H1 (cell line): Measurements from ENCODE around the gene PKM. TPM values are rescaled to one million over a fixed set of nuclear protein-coding genes. Genes with fewer than 3 reads are reported as not detected.
A peak's percentile ranks its signal among the peaks of the same experiment; 100 is the strongest.

Source experiments
- CTCF ChIA-PET: fragments of 300-600 bp; sonication (Branson Sonifier 250); formaldehyde crosslinking; loops from one replicate; lab custom pipeline; 2021; ENCODE audit not compliant: partially characterized antibody; lab: Charles Lee
- POLR2A ChIA-PET: fragments of 300-600 bp; sonication (Branson Sonifier 250); formaldehyde crosslinking; loops from one replicate; lab custom pipeline; 2021; ENCODE audit warnings: inconsistent platforms; ENCODE audit not compliant: partially characterized antibody; lab: Charles Lee
- DNase-seq, 2 experiments: peaks; one replicate each; pipeline versions ENCODE4 v3.0.0 to v3.0.0-alpha.2; 2010 to 2022; ENCODE audit warnings: low spot score in 2 of 2, low read depth in 1 of 2, mixed read lengths in 1 of 2
- FAIRE-seq: peaks from 2 replicates; lab custom pipeline; 2011; peaks lifted over from hg19 to GRCh38; lab: Jason Lieb, UNC
- H2AFZ ChIP-seq: 2 replicates; pipeline ENCODE4 v1.8.1; 2012; ENCODE audit warnings: low read length, inconsistent platforms
- H2AK5ac ChIP-seq: 2 replicates; pipeline ENCODE4 v1.6.1; 2013; ENCODE audit warnings: low read depth, low read length
- H2BK120ac ChIP-seq: replicated peaks from 2 replicates; pipeline ENCODE3; 2013; ENCODE audit warnings: low read depth, low read length, inconsistent platforms
- H2BK12ac ChIP-seq: 2 replicates; pipeline ENCODE4 v1.6.1; 2013; ENCODE audit warnings: low read depth, low read length
- H2BK15ac ChIP-seq: 2 replicates; pipeline ENCODE4 v1.6.1; 2013; ENCODE audit warnings: low read length
- H2BK20ac ChIP-seq: 2 replicates; pipeline ENCODE4 v1.6.1; 2013; ENCODE audit warnings: low read length
- H2BK5ac ChIP-seq: 2 replicates; pipeline ENCODE4 v1.6.1; 2013; ENCODE audit warnings: low read depth, low read length
- H3K14ac ChIP-seq: 2 replicates; pipeline ENCODE4 v1.6.1; 2013; ENCODE audit warnings: inconsistent platforms; ENCODE audit not compliant: insufficient read length
- H3K18ac ChIP-seq: 2 replicates; pipeline ENCODE4 v1.6.1; 2013; ENCODE audit warnings: low read length; ENCODE audit errors: extremely low read depth
- H3K23ac ChIP-seq: 2 replicates; pipeline ENCODE4 v1.6.1; 2013; ENCODE audit warnings: inconsistent platforms; ENCODE audit not compliant: insufficient read length
- H3K23me2 ChIP-seq: 2 replicates; pipeline ENCODE4 v1.6.1; 2013; ENCODE audit warnings: low read depth, low read length
- H3K27ac ChIP-seq: 2 replicates; pipeline ENCODE4 v1.6.1; 2011; ENCODE audit warnings: low read depth, low read length, inconsistent platforms
- H3K27me3 ChIP-seq, 4 experiments: replicated peaks in 1 of 4; 1 replicate in 1 of 4; 2 replicates in 3 of 4; pipeline versions ENCODE4 v1.6.1 to v1.8.1; 2011 to 2013; ENCODE audit warnings: low read length in 3 of 4, mild to moderate bottlenecking in 3 of 4, inconsistent platforms in 2 of 4, mixed read lengths in 2 of 4, moderate library complexity in 1 of 4; ENCODE audit not compliant: control insufficient read depth in 3 of 4, insufficient read depth in 3 of 4; ENCODE audit errors: extremely low read depth in 1 of 4
- H3K36me3 ChIP-seq, 4 experiments: 2 replicates each; pipeline versions ENCODE4 v1.6.1 to v1.8.1; 2011 to 2013; ENCODE audit warnings: mild to moderate bottlenecking in 4 of 4, low read length in 3 of 4, moderate library complexity in 2 of 4, control low read depth in 1 of 4, inconsistent platforms in 1 of 4; ENCODE audit not compliant: insufficient read depth in 4 of 4, control insufficient read depth in 2 of 4
- H3K4ac ChIP-seq: replicated peaks from 2 replicates; pipeline ENCODE3; 2013; ENCODE audit warnings: low read length, low read depth, mixed read lengths, inconsistent platforms; ENCODE audit not compliant: insufficient read length
- H3K4me1 ChIP-seq, 4 experiments: replicated peaks in 1 of 4; 1 replicate in 1 of 4; 2 replicates in 3 of 4; pipeline versions ENCODE4 v1.6.1 to v1.8.1; 2011 to 2013; ENCODE audit warnings: low read length in 3 of 4, inconsistent platforms in 2 of 4, mixed read lengths in 1 of 4; ENCODE audit not compliant: insufficient read depth in 4 of 4, control insufficient read depth in 3 of 4
- H3K4me2 ChIP-seq, 2 experiments: 2 replicates each; pipeline versions ENCODE4 v1.6.1 to v1.8.1; 2011 to 2013; ENCODE audit warnings: low read depth in 2 of 2, low read length in 2 of 2, control low read depth in 1 of 2, inconsistent platforms in 1 of 2, mild to moderate bottlenecking in 1 of 2; ENCODE audit not compliant: insufficient read depth in 1 of 2
- H3K4me3 ChIP-seq, 4 experiments: fragments of 200-600, 300-600 bp in 1 of 4; sonication (generic), shearing (Covaris generic), sonication (Bioruptor Twin) in 1 of 4; 2 replicates each; pipeline versions ENCODE4 v1.5.1 to v1.8.1; 2011 to 2016; ENCODE audit warnings: low read length in 4 of 4, low read depth in 3 of 4, control low read depth in 2 of 4, inconsistent platforms in 2 of 4, mild to moderate bottlenecking in 2 of 4, mixed read lengths in 1 of 4, moderate library complexity in 1 of 4; ENCODE audit not compliant: insufficient read depth in 2 of 4; ENCODE audit errors: extremely low read depth in 1 of 4
- H3K56ac ChIP-seq: replicated peaks from 2 replicates; pipeline ENCODE3; 2013; ENCODE audit warnings: low read depth, mild to moderate bottlenecking, mixed read lengths, low read length, inconsistent platforms; ENCODE audit not compliant: insufficient read length
- H3K79me1 ChIP-seq: 2 replicates; pipeline ENCODE4 v1.6.1; 2013; ENCODE audit warnings: low read depth, low read length, control low read depth
- H3K79me2 ChIP-seq, 2 experiments: 2 replicates each; pipeline versions ENCODE4 v1.6.1 to v1.8.1; 2012 to 2013; ENCODE audit warnings: low read length in 2 of 2, mild to moderate bottlenecking in 2 of 2, inconsistent platforms in 1 of 2; ENCODE audit not compliant: insufficient read depth in 2 of 2, control insufficient read depth in 1 of 2
- H3K9ac ChIP-seq, 4 experiments: replicated peaks in 1 of 4; 1 replicate in 1 of 4; 2 replicates in 3 of 4; pipeline versions ENCODE4 v1.6.1 to v1.8.1; 2011 to 2013; ENCODE audit warnings: low read depth in 3 of 4, low read length in 3 of 4, control low read depth in 2 of 4, mild to moderate bottlenecking in 2 of 4, moderate library complexity in 2 of 4, inconsistent platforms in 1 of 4; ENCODE audit errors: extremely low read depth in 1 of 4
- H3K9me3 ChIP-seq, 2 experiments: 2 replicates each; pipeline versions ENCODE4 v1.6.1 to v1.8.1; 2012 to 2013; ENCODE audit warnings: mild to moderate bottlenecking in 2 of 2, moderate library complexity in 2 of 2, control low read depth in 1 of 2, inconsistent platforms in 1 of 2, low read depth in 1 of 2, low read length in 1 of 2, mixed read lengths in 1 of 2; ENCODE audit not compliant: insufficient read depth in 2 of 2
- H4K20me1 ChIP-seq, 2 experiments: replicated peaks in 1 of 2; 2 replicates each; pipeline versions ENCODE3 to v1.8.1; 2011 to 2013; ENCODE audit warnings: inconsistent platforms in 2 of 2, low read length in 2 of 2, mild to moderate bottlenecking in 1 of 2; ENCODE audit not compliant: insufficient read depth in 2 of 2, control insufficient read depth in 1 of 2
- H4K5ac ChIP-seq: 2 replicates; pipeline ENCODE4 v1.6.1; 2013; ENCODE audit warnings: low read length, low read depth, mixed read lengths, inconsistent platforms; ENCODE audit not compliant: insufficient read length
- H4K8ac ChIP-seq: 2 replicates; pipeline ENCODE4 v1.8.0; 2013; ENCODE audit warnings: mild to moderate bottlenecking, moderate library complexity, low read length, inconsistent platforms; ENCODE audit not compliant: insufficient read depth; ENCODE audit errors: extremely low read depth
- H4K91ac ChIP-seq: replicated peaks from 2 replicates; pipeline ENCODE3; 2013; ENCODE audit warnings: low read length, mixed read lengths, inconsistent platforms; ENCODE audit not compliant: insufficient read length
- GABPA ChIP-seq: IDR thresholded peaks from 2 replicates; pipeline ENCODE4 v1.6.1; 2011; ENCODE audit warnings: mild to moderate bottlenecking, low read length, moderate library complexity, borderline replicate concordance; ENCODE audit not compliant: insufficient read depth
- POU5F1 ChIP-seq: IDR thresholded peaks from 2 replicates; pipeline ENCODE4 v1.6.1; 2011; ENCODE audit warnings: low read depth, mild to moderate bottlenecking, low read length, moderate library complexity
- SIRT6 ChIP-seq: IDR thresholded peaks from one replicate; pipeline ENCODE4 v1.7.1; 2012; ENCODE audit warnings: low read length, inconsistent platforms
- SP1 ChIP-seq: IDR thresholded peaks from 2 replicates; pipeline ENCODE4 v1.6.1; 2011; ENCODE audit warnings: low read depth, low read length
- TBP ChIP-seq: IDR thresholded peaks from 2 replicates; pipeline ENCODE4 v1.6.1; 2011; ENCODE audit warnings: low read depth, low read length, improper control_type of control experiment
- WGBS, 2 experiments: shearing (Covaris generic) in 1 of 2; methylation state at CpG; one replicate each; pipeline versions ENCODE4 v1.1.6 to v1.1.7; 2013 to 2015; ENCODE audit warnings: low lambda C conversion rate in 2 of 2, mixed read lengths in 2 of 2, inconsistent platforms in 1 of 2, low coverage in 1 of 2, missing lambda C conversion rate in 1 of 2; ENCODE audit not compliant: insufficient replicate concordance in 2 of 2, insufficient coverage in 1 of 2, insufficient read length in 1 of 2; ENCODE audit errors: extremely low coverage in 1 of 2, missing lambda C conversion rate in 1 of 2; 5-methylcytosine and 5-hydroxymethylcytosine counted together
- polyA plus RNA-seq, 7 experiments: library from polyadenylated mRNA; depleted of rRNA in 3 of 7; stranded (reverse) in 5 of 7; unstranded in 2 of 7; fragments of >200 nt in 5 of 7; fragments of 200-250 nt in 2 of 7; gene quantifications; 1 replicate in 5 of 7; 2 replicates in 1 of 7; 4 replicates in 1 of 7; pipeline versions ENCODE4 v1.2.1 to v1.2.3, GENCODE V29; 2011 to 2013; ENCODE audit warnings: missing spikeins in 2 of 7, mixed read lengths in 2 of 7
- total RNA-seq: library from RNA; stranded (reverse); fragmentation: NEBNext Ultra II Directional; extraction: Animal tissue kit (Norgen Biotek cat#: 25700); gene quantifications from 2 replicates; pipeline ENCODE4 v1.2.1, GENCODE V29; 2021

PKM gene
- total and polyA plus RNA-seq, 2 of the 8 experiments (the other 6 are each of a cell fraction or from before 2014, with no cell fraction given), result 780 to 856 TPM

DNA sequence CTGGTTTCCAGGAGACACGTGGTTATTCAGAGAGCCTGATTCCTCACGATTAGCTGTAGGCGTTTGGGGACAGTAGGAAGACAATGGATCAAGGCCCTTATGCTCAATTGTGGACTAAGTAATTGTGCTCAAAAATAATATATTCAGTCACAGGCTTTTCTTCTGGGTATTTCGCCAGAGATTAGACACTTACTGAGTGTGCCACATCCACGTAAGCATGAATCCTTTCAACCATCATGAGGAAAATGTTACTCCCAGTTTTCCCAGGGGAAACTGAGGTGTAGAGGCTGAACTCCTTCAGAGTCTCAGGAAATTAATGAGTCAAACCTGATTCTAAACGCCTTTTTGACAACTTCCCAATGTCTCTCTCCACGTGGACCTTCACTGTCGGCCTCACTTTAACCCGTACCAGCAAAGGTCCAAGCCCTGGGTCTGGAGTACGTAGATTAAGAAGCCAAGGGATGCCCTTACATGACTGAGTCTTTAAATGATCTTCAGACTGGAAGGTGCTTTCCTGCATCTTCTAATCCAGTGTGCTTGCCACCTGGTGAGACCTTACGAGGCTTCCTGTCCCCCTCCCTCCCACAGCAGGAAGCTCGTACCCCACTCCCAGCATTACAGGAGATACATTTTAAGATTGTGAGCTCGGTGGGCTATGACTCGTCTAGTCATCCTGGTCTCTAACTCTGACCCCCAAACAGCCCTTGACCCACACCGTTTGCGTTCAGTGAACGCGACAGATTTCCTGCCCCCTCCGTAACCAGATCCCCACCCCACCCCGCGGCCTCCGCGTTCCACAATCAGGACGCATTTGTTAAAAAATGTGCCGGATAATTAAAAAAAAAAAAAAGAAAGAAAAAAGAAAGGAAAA lies 1.7 kb downstream of the PKM start:
- peak overlapping the region; percentile 67 to 99 (median 92) for H3K4me3 ChIP-seq
- no peak overlapping the region for H2BK120ac ChIP-seq
- peaks cover 12% of the 10 kb centered on the region for H3K23me2 ChIP-seq
- peaks cover 39 to 61% of the 10 kb centered on the region in 2 experiments for H3K79me2 ChIP-seq
- no peak overlapping the region for H3K27ac ChIP-seq
- 28% methylated on average over 24 of the region's 25 CpGs; no CpG with 5 or more reads in 1 of the 2 experiments for WGBS, 2 experiments
- no peak overlapping the region for H2BK15ac ChIP-seq
- peaks cover 9% of the 10 kb centered on the region for H3K79me1 ChIP-seq
- TF ChIP-seq GABPA (no peak), POU5F1 (no peak), SIRT6 (no peak), SP1 (no peak), TBP (no peak)
- H3K4me1 ChIP-seq, result peaks cover 6 to 25% (median 19%) of the 10 kb centered on the region in 4 experiments
- FAIRE-seq (no peak), DNase-seq (no peak)
- H2BK5ac ChIP-seq, result no peak overlapping the region
- peaks cover 33 to 35% of the 10 kb centered on the region in 2 experiments for H4K20me1 ChIP-seq
- no peak overlapping the region for H2BK12ac ChIP-seq
- no peak overlapping the region for H4K91ac ChIP-seq
- H3K4ac ChIP-seq, result no peak overlapping the region
- ChIA-PET CTCF (interaction anchor here (1.7 to 3.3 kb wide), 2 partner anchors 8 to 23 kb away, joined by 3 to 29 read pairs; no protein-coding TSS in a partner anchor), POLR2A (interaction anchor here (1.0 to 4.8 kb wide), 12 partner anchors 8 to 127 kb away, joined by 3 to 66 read pairs (median 5); partner anchors contain the start of genes CELF6 and GRAMD2A)
- no peak overlapping the region for H3K56ac ChIP-seq
- no peak overlapping the region for H2BK20ac ChIP-seq
- H3K23ac ChIP-seq, result no peak overlapping the region
- H3K9ac ChIP-seq, result peak overlapping the region; percentile 42 to 83 (median 65); a peak in 6 of 7 replicates
- H4K5ac ChIP-seq, result no peak overlapping the region
- H3K36me3 ChIP-seq, result peaks cover 0 to 8% (median 0%) of the 10 kb centered on the region in 4 experiments; a peak in 1 of 8 replicates
- H2AFZ ChIP-seq, result no peak overlapping the region
- H3K27me3 ChIP-seq, result peaks cover under 1 to 17% (median 10%) of the 10 kb centered on the region in 4 experiments; a peak in 6 of 7 replicates
- H3K14ac ChIP-seq, result no peak overlapping the region
- H3K9me3 ChIP-seq, result no peaks in the 10 kb centered on the region
- peak overlapping the region; percentile 97 to 99 for H3K4me2 ChIP-seq
- H2AK5ac ChIP-seq, result no peak overlapping the region
- H4K8ac ChIP-seq, result no peak overlapping the region
- no peak overlapping the region; the same call in 1 of the 2 replicates for H3K18ac ChIP-seq
